ENCODE results near the gene EFCAB3.
"Not testable (repeated sequence)": the region's sequence is repeated elsewhere in the genome, so short reads cannot be mapped to it uniquely, and the experiment has no call there.

EFCAB3 gene

DNA sequence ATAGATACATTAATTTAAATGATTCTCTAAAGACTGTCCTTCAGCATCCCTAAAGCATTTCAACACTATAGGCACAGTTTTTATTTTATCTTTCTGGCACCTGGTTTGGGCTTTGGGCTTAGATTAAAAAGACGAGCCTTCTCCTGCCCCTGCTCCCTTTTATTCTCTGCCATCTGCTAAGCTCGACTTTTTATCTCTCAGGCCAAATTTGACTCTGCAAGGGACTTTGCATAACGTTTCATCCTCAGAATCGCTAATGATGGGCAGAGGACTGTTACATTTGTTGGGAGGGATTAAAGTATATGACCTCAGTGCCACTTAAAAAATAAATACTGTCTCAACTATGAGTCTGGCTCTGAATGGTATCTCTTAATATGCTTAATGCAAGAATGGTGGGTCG is 72.7 kb downstream of the EFCAB3 start:
- H3K4me1 ChIP-seq (ENCODE audit: control insufficient read depth, low read depth, low read length); H3K79me1 ChIP-seq (ENCODE audit: low read length); H3K4ac ChIP-seq (ENCODE audit: low read depth, low read length); H4K5ac ChIP-seq (ENCODE audit: low read length); H3K4me3 ChIP-seq (ENCODE audit: low read length); H3K79me2 ChIP-seq (ENCODE audit: control insufficient read depth, insufficient read depth, low read length); H3K18ac ChIP-seq (ENCODE audit: low read length); H2AK5ac ChIP-seq (ENCODE audit: low read length); H3K4me2 ChIP-seq (ENCODE audit: low read length); H3K23ac ChIP-seq (ENCODE audit: low read length); H3K36me3 ChIP-seq (ENCODE audit: control insufficient read depth, insufficient read depth, low read length); H2BK120ac ChIP-seq (ENCODE audit: low read depth, low read length); H2BK15ac ChIP-seq (replicated peaks; ENCODE audit: low read depth); H3K27ac ChIP-seq (ENCODE audit: low read depth, low read length); H3K27me3 ChIP-seq (ENCODE audit: insufficient read depth, low read length, poor library complexity); H4K8ac ChIP-seq (ENCODE audit: low read depth, low read length); H2BK5ac ChIP-seq (ENCODE audit: low read length); H3K9ac ChIP-seq (ENCODE audit: low read length); DNase-seq; H3K56ac ChIP-seq (ENCODE audit: low read length): not testable (repeated sequence)
- WGBS (ENCODE audit: extremely low coverage, insufficient coverage, low lambda C conversion rate): no CpG with 5 or more reads among the region's 5 CpGs

GRCh38 chr17:62453656-62454055 is 73.3 kb downstream of the EFCAB3 start:
- not testable (repeated sequence) for H3K23ac ChIP-seq (ENCODE audit: low read length); H3K4me1 ChIP-seq (ENCODE audit: control insufficient read depth, low read depth, low read length); H3K4me2 ChIP-seq (ENCODE audit: low read length); DNase-seq; H2BK120ac ChIP-seq (ENCODE audit: low read depth, low read length); H3K36me3 ChIP-seq (ENCODE audit: control insufficient read depth, insufficient read depth, low read length); H3K4ac ChIP-seq (ENCODE audit: low read depth, low read length); H3K79me2 ChIP-seq (ENCODE audit: control insufficient read depth, insufficient read depth, low read length); H3K4me3 ChIP-seq (ENCODE audit: low read length); H3K56ac ChIP-seq (ENCODE audit: low read length); H3K9ac ChIP-seq (ENCODE audit: low read length); H4K8ac ChIP-seq (ENCODE audit: low read depth, low read length); H3K27me3 ChIP-seq (ENCODE audit: insufficient read depth, low read length, poor library complexity); H3K79me1 ChIP-seq (ENCODE audit: low read length); H3K18ac ChIP-seq (ENCODE audit: low read length); H2BK15ac ChIP-seq (replicated peaks; ENCODE audit: low read depth); H2AK5ac ChIP-seq (ENCODE audit: low read length); H4K5ac ChIP-seq (ENCODE audit: low read length); H2BK5ac ChIP-seq (ENCODE audit: low read length); H3K27ac ChIP-seq (ENCODE audit: low read depth, low read length)
- WGBS (ENCODE audit: extremely low coverage, insufficient coverage, low lambda C conversion rate): no CpG with 5 or more reads among the region's 4 CpGs

DNA sequence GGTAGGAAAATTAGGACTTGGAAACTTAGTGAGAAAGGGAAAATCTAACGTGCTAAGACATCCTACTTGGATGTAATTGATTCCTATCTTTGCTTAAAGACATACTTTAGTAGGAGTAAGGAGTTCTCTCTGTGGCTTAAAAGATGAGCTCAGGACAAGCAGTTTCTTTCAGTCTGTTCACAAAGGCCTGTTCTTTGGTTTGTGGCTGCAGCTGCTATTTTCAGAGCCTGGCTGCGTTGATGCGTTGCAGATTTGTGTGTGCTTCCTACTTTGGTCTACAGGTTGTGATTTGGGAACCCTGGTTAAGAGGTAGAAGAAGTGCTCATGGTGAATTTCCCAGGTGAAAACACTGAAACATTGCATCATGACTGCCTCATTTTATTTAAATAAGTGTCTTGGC is 73.8 kb downstream of the EFCAB3 start:
- not testable (repeated sequence) for H2BK15ac ChIP-seq (replicated peaks; ENCODE audit: low read depth); H4K8ac ChIP-seq (ENCODE audit: low read depth, low read length); H3K4ac ChIP-seq (ENCODE audit: low read depth, low read length); H2BK5ac ChIP-seq (ENCODE audit: low read length); H3K18ac ChIP-seq (ENCODE audit: low read length); H2AK5ac ChIP-seq (ENCODE audit: low read length); H3K4me3 ChIP-seq (ENCODE audit: low read length); H4K5ac ChIP-seq (ENCODE audit: low read length); H2BK120ac ChIP-seq (ENCODE audit: low read depth, low read length); DNase-seq; H3K4me2 ChIP-seq (ENCODE audit: low read length); H3K36me3 ChIP-seq (ENCODE audit: control insufficient read depth, insufficient read depth, low read length); H3K56ac ChIP-seq (ENCODE audit: low read length); H3K23ac ChIP-seq (ENCODE audit: low read length); H3K79me1 ChIP-seq (ENCODE audit: low read length); H3K27ac ChIP-seq (ENCODE audit: low read depth, low read length); H3K4me1 ChIP-seq (ENCODE audit: control insufficient read depth, low read depth, low read length); H3K9ac ChIP-seq (ENCODE audit: low read length); H3K27me3 ChIP-seq (ENCODE audit: insufficient read depth, low read length, poor library complexity); H3K79me2 ChIP-seq (ENCODE audit: control insufficient read depth, insufficient read depth, low read length)
- no CpG with 5 or more reads among the region's 3 CpGs for WGBS (ENCODE audit: extremely low coverage, insufficient coverage, low lambda C conversion rate)

DNA sequence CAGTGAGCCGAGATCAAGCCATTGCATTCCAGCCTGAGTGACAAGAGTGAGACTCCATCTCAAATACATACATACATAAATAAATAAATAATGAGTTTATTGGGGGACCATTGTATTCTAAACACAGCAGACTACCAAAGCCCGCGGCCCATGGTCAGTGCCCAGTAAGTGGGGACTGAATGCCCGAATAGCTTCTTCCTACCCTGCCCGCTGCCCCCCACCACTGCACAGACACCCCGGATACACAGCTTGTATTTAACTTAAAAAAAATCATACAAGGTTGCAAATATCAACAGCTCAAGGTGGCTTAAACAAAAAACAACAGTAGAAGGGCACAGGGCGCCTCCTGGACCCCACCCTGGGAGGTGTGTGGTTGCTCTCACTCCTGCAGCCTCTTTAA is 75.7 kb downstream of the EFCAB3 start:
- H4K5ac ChIP-seq (ENCODE audit: low read length): no peak overlapping the region
- H3K4me3 ChIP-seq (ENCODE audit: low read length): no peak overlapping the region
- no peak overlapping the region for H2BK120ac ChIP-seq (ENCODE audit: low read depth, low read length)
- H3K56ac ChIP-seq (ENCODE audit: low read length): no peak overlapping the region
- no peak overlapping the region for H2AK5ac ChIP-seq (ENCODE audit: low read length)
- H3K79me2 ChIP-seq (ENCODE audit: control insufficient read depth, insufficient read depth, low read length): no peaks in the 10 kb centered on the region
- H3K9ac ChIP-seq (ENCODE audit: low read length): no peak overlapping the region
- H2BK15ac ChIP-seq (replicated peaks; ENCODE audit: low read depth): no peak overlapping the region
- H2BK5ac ChIP-seq (ENCODE audit: low read length): no peak overlapping the region
- H3K27me3 ChIP-seq (ENCODE audit: insufficient read depth, low read length, poor library complexity): no peaks in the 10 kb centered on the region
- no peak overlapping the region for H3K18ac ChIP-seq (ENCODE audit: low read length)
- no peak overlapping the region for H3K4ac ChIP-seq (ENCODE audit: low read depth, low read length)
- H3K4me1 ChIP-seq (ENCODE audit: control insufficient read depth, low read depth, low read length): no peaks in the 10 kb centered on the region
- no peak overlapping the region for H4K8ac ChIP-seq (ENCODE audit: low read depth, low read length)
- no peaks in the 10 kb centered on the region for H3K79me1 ChIP-seq (ENCODE audit: low read length)
- H3K23ac ChIP-seq (ENCODE audit: low read length): no peak overlapping the region
- WGBS (ENCODE audit: extremely low coverage, insufficient coverage, low lambda C conversion rate): no CpG with 5 or more reads among the region's 7 CpGs
- no peaks in the 10 kb centered on the region for H3K36me3 ChIP-seq (ENCODE audit: control insufficient read depth, insufficient read depth, low read length)
- H3K27ac ChIP-seq (ENCODE audit: low read depth, low read length): no peak overlapping the region
- no peak for DNase-seq
- H3K4me2 ChIP-seq (ENCODE audit: low read length): no peak overlapping the region

- H3K4me2 ChIP-seq (ENCODE audit: low read length); H3K79me2 ChIP-seq (ENCODE audit: control insufficient read depth, insufficient read depth, low read length); H3K27ac ChIP-seq (ENCODE audit: low read depth, low read length); H4K5ac ChIP-seq (ENCODE audit: low read length); H3K56ac ChIP-seq (ENCODE audit: low read length); H3K79me1 ChIP-seq (ENCODE audit: low read length); H3K27me3 ChIP-seq (ENCODE audit: insufficient read depth, low read length, poor library complexity); H3K4ac ChIP-seq (ENCODE audit: low read depth, low read length); H2BK5ac ChIP-seq (ENCODE audit: low read length); H3K23ac ChIP-seq (ENCODE audit: low read length); H3K4me1 ChIP-seq (ENCODE audit: control insufficient read depth, low read depth, low read length); H2BK120ac ChIP-seq (ENCODE audit: low read depth, low read length); H2BK15ac ChIP-seq (replicated peaks; ENCODE audit: low read depth); H3K9ac ChIP-seq (ENCODE audit: low read length); H3K18ac ChIP-seq (ENCODE audit: low read length); H4K8ac ChIP-seq (ENCODE audit: low read depth, low read length); H3K4me3 ChIP-seq (ENCODE audit: low read length); DNase-seq; H2AK5ac ChIP-seq (ENCODE audit: low read length); H3K36me3 ChIP-seq (ENCODE audit: control insufficient read depth, insufficient read depth, low read length): not testable (repeated sequence)
- no CpG with 5 or more reads among the region's 10 CpGs for WGBS (ENCODE audit: extremely low coverage, insufficient coverage, low lambda C conversion rate)
Measured at GRCh38 chr17:62458483-62458882, 78.1 kb downstream of the EFCAB3 start.

GRCh38 chr17:62464422-62464821 is 84.1 kb downstream of the EFCAB3 start:
- DNase-seq: not testable (repeated sequence)

More at GRCh38 chr17:62464422-62464821, 84.1 kb downstream of the EFCAB3 start:
- H2BK5ac ChIP-seq (ENCODE audit: low read length); H3K27ac ChIP-seq (ENCODE audit: low read depth, low read length); H2BK15ac ChIP-seq (replicated peaks; ENCODE audit: low read depth); H3K18ac ChIP-seq (ENCODE audit: low read length); H4K5ac ChIP-seq (ENCODE audit: low read length); H3K79me2 ChIP-seq (ENCODE audit: control insufficient read depth, insufficient read depth, low read length); H3K4ac ChIP-seq (ENCODE audit: low read depth, low read length); H3K23ac ChIP-seq (ENCODE audit: low read length); H3K36me3 ChIP-seq (ENCODE audit: control insufficient read depth, insufficient read depth, low read length); H3K56ac ChIP-seq (ENCODE audit: low read length); H4K8ac ChIP-seq (ENCODE audit: low read depth, low read length); H3K9ac ChIP-seq (ENCODE audit: low read length); H3K4me1 ChIP-seq (ENCODE audit: control insufficient read depth, low read depth, low read length); H3K27me3 ChIP-seq (ENCODE audit: insufficient read depth, low read length, poor library complexity); H3K4me2 ChIP-seq (ENCODE audit: low read length); H3K4me3 ChIP-seq (ENCODE audit: low read length); H3K79me1 ChIP-seq (ENCODE audit: low read length); H2BK120ac ChIP-seq (ENCODE audit: low read depth, low read length); H2AK5ac ChIP-seq (ENCODE audit: low read length): not testable (repeated sequence)
- no CpG with 5 or more reads among the region's 3 CpGs for WGBS (ENCODE audit: extremely low coverage, insufficient coverage, low lambda C conversion rate)

All from mesendoderm (in vitro differentiated cells).